Liver (tissue), 3 donors: ENCODE results near the gene SDE2.

Experiments used
- CTCF ChIP-seq: fragments of 150-350 bp; IDR thresholded peaks from 2 replicates; pipeline ENCODE4 v1.5.1; 2017; ENCODE audit warnings: improper control_type of control experiment, low read depth, low read length; ENCODE audit not compliant: missing input control
- EGR1 ChIP-seq, 2 donors: IDR thresholded peaks; 2 replicates each; pipeline ENCODE4 v1.6.1; 2016 to 2018; ENCODE audit warnings: antibody characterized with exemption in 2 of 2, low read depth in 2 of 2
- FOXA1 ChIP-seq: IDR thresholded peaks from 2 replicates; pipeline ENCODE4 v1.6.1; 2016; ENCODE audit warnings: antibody characterized with exemption
- GABPA ChIP-seq, 2 donors: IDR thresholded peaks in 1 of 2; conservative IDR thresholded peaks in 1 of 2; 2 replicates each; pipeline ENCODE4 v1.6.1; 2016; ENCODE audit warnings: antibody characterized with exemption in 2 of 2, mild to moderate bottlenecking in 1 of 2, moderate library complexity in 1 of 2
- MAX ChIP-seq: IDR thresholded peaks from 2 replicates; pipeline ENCODE4 v1.6.1; 2016; ENCODE audit warnings: antibody characterized with exemption
- RAD21 ChIP-seq, 2 donors: IDR thresholded peaks; 2 replicates each; pipeline ENCODE4 v1.6.1; 2016; ENCODE audit warnings: antibody characterized with exemption in 2 of 2, mild to moderate bottlenecking in 2 of 2
- REST ChIP-seq: IDR thresholded peaks from 2 replicates; pipeline ENCODE4 v1.6.1; 2016; ENCODE audit warnings: antibody characterized with exemption, mild to moderate bottlenecking
- RXRA ChIP-seq, 2 donors: IDR thresholded peaks; 2 replicates each; pipeline ENCODE4 v1.6.1; 2017 to 2018; ENCODE audit warnings: antibody characterized with exemption in 2 of 2, mild to moderate bottlenecking in 1 of 2
- SP1 ChIP-seq: IDR thresholded peaks from 2 replicates; pipeline ENCODE4 v1.6.1; 2018; ENCODE audit warnings: antibody characterized with exemption, mild to moderate bottlenecking
- TAF1 ChIP-seq: conservative IDR thresholded peaks from 2 replicates; pipeline ENCODE4 v1.6.1; 2016; ENCODE audit warnings: antibody characterized with exemption, mild to moderate bottlenecking
- YY1 ChIP-seq: IDR thresholded peaks from 2 replicates; pipeline ENCODE4 v1.6.1; 2016; ENCODE audit warnings: antibody characterized with exemption, mild to moderate bottlenecking
- ZBTB33 ChIP-seq: IDR thresholded peaks from 2 replicates; pipeline ENCODE4 v1.6.1; 2016; ENCODE audit warnings: antibody characterized with exemption
- donor health status: healthy.
- donor health status: healthy.

GRCh38 chr1:226004396-226004795 lies 5.3 kb upstream of the SDE2 start:
- no peak for TF ChIP-seq CTCF
- no peak for TF ChIP-seq FOXA1
- no peak for TF ChIP-seq GABPA (IDR thresholded peaks at IDR 0.05 in 1 of 2, conservative IDR thresholded peaks at IDR 0.05 in 1 of 2)
- no peak for TF ChIP-seq RXRA (IDR thresholded peaks at IDR 0.05)
- no peak for TF ChIP-seq MAX
- no peak for TF ChIP-seq REST
- no peak for TF ChIP-seq ZBTB33
- TF ChIP-seq RAD21 (IDR thresholded peaks at IDR 0.05): no peak
- TF ChIP-seq EGR1 (IDR thresholded peaks at IDR 0.05; ENCODE audit: low read depth in 2 of 2): no peak
- TF ChIP-seq TAF1: no peak
- TF ChIP-seq YY1: no peak
- no peak for TF ChIP-seq SP1
